HG02943 (cell line): ENCODE measurements around the gene STRADB.
"Not testable (repeated sequence)": the region's sequence is repeated elsewhere in the genome, so short reads cannot be mapped to it uniquely, and the experiment has no call there.

Source experiments
- ATAC-seq: cut with Tn5 transposase; IDR thresholded peaks from one replicate; pipeline ENCODE4 v1.9.1; 2021; ENCODE audit warnings: mild to moderate bottlenecking, low read depth, moderate library complexity; ENCODE audit not compliant: unreplicated experiment

Gene STRADB, protein sequence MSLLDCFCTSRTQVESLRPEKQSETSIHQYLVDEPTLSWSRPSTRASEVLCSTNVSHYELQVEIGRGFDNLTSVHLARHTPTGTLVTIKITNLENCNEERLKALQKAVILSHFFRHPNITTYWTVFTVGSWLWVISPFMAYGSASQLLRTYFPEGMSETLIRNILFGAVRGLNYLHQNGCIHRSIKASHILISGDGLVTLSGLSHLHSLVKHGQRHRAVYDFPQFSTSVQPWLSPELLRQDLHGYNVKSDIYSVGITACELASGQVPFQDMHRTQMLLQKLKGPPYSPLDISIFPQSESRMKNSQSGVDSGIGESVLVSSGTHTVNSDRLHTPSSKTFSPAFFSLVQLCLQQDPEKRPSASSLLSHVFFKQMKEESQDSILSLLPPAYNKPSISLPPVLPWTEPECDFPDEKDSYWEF

DNA sequence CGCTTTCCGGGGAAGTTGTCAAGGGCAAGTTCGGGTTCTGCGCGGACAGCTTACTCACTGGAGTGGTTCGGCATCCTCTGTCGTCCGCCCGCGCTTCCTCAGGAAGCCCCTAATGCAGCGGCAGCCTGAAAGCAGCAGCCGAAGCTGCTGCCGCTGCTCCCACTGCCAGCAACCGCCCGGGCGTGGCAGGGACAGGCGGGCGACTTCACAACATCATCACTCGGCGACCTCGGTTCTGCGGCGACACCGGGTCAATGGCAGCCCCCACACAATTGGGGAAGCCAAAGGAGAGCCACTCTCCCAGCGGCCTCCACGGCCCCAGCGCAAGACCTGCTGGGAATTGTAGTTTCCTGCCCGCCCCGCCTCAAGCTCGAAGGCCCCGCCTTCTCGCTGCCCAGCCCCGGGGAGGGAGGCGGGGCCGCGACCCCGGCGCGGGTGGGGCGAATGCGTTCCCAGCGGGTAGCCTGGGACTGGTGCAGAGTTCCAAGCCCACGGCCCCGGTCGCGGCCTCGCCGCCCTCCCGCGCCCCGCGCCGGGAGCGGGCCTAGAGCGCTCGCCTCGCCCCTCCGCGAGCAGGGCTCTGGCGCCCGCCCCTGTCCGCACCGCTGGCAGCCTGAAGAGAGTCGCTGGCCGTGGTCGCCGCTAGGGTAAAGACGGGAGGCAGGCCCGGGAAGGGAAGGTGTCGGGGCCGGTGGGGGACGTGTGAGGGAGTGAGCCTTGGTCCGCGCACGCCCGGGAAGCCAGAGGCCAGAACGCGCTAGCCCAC lies at the start of gene STRADB, which contains the start of gene TRAK2:
STRADB (plus strand) TSS at position 449 of the 766 bp plus-strand sequence. CDS start 3,101 bp downstream, outside the sequence.
TRAK2 (minus strand) TSS at position 167 of the 766 bp plus-strand sequence. CDS start 30,951 bp downstream, outside the sequence.
- peak; percentile 89 for ATAC-seq

DNA sequence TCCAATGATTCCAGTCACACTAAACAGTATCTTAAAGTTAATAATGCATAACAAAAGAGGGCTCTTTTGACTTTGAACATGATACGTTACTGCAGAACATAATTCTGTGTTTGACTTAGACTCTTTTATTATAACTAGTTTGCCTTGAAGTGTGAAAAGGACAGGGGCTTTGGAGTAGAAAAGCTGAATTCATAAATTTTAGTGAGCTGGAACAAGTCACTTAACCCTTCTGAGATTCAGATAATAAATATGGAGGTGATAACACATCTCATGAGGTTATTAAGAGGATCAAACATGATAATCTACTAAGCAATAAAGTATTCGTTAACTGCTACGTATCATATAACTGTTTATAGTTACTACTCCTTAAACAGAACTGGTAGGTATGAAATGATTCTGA lies 49.7 kb upstream of the STRADB start:
- no peak for ATAC-seq

DNA sequence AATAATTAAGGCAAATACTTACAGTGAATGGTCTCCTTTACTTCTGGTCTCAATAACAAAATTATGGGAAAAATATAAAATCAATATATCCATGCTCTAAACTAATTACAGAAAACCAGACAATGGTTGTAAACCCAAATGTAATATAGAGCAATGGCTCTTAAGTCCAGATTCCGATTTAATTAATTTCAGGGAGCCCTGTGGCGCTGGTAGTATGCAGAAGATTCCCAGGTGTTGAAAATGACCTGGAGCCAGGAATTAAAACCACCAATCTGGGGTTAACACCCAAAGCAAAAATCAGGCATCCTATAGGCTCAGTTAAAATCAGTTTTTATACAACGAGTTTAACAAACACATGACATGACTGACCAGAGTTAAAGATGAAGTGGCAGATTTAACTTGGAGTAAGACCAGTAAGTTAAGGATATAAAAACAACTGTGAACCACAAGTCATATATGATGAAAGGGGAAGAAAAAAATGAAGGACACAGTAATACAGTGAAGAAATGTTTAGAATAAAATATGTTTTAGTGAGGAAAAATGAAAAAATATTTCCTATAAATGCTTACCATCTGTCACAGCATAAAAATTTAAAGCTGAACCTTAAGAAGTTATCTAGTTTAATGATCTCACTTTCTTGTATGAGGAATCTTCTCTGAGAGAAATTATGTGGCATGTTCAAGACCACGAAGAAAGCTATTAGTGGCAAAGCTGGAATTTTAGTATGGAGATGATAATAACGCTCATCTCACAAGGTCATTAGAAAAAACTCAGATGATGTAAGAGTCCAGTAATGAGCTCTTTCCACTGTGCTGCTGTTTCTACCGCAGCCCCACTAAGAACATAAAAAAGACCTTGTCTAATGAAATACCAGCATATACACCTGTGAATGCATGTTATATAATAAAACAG lies 48.6 kb upstream of the STRADB start:
- no peak for ATAC-seq

DNA sequence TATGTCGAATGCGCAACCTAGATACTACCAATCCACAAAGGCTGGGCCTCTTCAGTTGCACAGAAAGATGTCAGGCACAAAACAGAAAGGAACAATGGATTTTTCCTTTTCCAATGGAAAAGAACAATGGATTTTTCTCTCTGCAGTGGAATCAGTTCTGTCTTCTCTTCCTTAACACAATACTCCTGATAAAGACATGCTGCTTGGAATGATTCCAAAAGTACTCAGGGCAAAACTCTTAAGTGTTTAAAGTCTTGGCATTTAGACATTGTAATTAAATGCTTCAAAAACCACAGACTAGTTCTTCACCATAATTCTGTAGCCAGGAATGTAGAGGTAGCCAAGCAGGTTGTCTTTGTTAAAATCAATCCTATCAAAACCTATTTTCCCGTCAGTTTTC lies 47.7 kb upstream of the STRADB start:
- ATAC-seq = no peak

DNA sequence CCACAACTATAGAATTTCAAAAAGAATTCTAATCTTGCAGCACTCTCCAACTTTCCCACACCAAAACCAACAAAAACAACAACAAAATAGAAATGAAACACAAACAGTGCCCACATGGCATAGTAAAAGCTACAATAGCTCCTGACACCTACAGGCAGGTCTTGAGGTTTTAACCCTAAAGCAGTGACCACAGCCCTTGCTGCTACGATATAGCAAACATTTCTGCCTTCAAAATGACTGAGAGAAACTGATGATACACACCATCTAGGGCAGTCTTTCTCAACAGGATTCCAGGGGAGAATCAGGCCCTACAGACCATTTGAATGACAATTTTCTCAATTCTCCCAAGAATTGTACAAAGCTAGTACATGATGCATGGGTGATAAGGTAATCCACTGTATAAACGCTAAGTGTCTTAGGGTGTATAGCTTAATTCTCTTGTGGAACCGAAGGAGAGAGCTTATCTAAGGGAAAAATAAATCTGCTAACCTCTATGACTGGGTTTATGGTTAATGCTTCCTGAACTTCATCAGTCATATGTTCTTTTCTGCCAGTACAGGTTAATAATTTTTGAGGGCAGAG lies 46.8 kb upstream of the STRADB start:
- no peak for ATAC-seq

DNA sequence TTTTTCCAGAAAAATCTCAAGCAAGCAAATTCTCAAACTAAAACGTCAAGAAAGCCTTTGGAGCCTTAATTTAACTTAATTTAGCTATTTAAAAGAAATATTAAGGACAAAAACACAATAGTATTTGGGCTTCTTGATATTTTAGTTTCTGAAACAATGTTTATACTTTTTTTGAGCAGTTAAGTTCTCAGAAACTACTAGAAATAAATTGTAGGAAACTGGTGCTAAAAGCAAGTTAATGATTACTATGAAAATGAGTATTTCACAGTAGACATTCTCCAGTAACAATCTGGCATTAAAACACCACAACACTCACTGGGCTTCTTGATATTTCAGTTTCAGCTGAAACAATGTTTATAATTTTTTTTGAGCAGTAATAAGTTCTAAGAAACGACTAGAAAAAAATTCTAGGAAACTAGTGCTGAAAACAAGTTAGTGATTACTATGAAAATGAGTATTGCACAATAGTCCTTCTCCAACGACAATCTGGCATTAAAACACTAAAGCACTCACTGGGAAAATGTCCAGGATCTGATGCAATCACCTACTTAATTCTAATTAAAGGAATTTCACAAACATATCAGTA lies 45.4 kb upstream of the STRADB start:
- ATAC-seq = no peak

DNA sequence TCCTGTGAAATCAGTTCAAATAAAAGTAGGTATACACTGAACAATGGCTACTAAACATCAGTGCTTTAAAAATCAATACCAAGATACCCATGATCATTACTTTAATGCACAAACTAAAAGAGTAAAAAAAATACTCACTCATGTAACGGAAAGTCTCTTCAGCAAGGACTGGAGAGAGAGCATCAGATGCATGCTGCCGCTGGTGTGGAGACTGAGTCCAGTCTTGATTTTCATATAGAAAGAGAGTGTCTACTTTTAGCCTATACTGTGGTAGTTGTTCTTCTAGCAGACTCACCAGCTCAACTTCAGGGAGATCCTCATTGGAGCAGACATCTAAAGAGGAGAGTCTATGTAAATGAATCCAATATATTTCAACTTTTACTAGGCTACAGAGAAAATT lies 44.3 kb upstream of the STRADB start:
- no peak for ATAC-seq

DNA sequence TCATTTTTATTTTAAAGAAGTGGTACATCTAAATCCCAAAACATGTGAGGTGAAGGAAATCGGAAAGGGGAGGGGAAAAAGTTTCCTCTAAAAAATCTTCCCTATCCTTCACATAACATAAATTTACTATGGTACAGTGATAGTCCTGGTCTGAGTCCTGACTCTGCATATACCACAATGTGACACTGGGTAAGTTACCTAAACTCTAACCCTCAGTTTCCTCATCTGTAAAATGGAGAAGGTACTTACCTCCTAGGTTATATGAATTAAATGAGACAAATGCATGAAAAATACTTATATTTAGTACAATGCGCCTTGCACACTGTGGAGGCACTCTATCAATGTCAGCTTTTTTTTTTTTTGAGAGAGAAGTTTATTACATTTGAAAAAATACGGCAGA lies 42.6 kb upstream of the STRADB start:
- no peak for ATAC-seq

DNA sequence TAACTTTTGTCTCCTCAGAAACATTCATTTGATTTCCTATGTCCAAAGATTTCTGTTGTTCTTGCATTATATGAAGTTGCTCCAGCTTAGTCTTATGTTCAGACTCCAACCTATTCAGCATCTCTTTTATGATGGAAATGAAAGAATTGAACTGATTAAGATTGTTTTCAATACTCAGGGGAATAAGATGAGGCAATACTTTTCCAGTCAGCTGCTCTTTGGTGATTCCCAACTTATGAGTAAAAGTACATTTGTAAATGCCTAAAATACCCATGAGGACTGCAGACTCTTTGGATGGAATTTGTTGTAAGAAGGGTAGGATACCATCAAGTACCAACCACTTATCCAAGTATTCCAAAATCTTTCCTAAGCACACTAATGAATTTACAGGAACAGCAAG lies 40.1 kb upstream of the STRADB start:
- no peak for ATAC-seq

DNA sequence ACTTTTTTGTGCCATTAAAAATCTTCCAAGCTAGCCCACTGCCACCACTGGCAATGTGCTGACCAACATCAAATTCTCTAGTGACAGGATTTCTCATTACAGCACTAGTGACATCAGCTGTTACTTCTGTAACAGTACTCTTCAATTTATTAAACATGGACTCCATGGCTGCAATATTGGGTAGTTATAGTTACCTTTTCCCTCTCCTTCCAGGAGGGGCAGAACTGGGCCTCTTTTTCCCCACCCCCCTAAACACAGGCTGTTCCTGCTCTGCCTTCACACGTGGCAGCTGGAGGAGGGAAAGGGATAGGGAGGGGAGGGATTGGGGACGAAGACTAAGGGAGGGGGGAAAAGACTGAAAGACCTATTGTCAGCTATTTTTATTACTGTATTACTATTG lies 38.4 kb upstream of the STRADB start:
- no peak for ATAC-seq

DNA sequence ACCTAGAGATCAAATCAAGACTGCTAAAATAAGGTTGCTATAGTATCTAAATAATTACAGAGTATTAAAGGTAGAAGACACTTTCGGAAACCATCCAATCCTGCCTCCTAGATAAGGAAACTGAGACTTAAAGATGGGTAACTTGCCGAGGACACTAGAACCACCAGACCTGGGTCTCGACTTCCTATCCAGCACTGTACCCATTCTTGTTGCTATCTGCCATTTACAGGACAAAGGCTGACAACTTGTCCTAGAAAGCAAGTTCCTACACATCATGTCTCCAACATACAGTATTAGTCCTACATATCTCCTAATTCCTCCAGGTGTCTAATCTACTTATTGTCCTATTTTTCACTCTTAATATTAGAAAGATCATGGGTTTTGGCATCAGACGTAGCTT lies 38.0 kb upstream of the STRADB start:
- no peak for ATAC-seq

DNA sequence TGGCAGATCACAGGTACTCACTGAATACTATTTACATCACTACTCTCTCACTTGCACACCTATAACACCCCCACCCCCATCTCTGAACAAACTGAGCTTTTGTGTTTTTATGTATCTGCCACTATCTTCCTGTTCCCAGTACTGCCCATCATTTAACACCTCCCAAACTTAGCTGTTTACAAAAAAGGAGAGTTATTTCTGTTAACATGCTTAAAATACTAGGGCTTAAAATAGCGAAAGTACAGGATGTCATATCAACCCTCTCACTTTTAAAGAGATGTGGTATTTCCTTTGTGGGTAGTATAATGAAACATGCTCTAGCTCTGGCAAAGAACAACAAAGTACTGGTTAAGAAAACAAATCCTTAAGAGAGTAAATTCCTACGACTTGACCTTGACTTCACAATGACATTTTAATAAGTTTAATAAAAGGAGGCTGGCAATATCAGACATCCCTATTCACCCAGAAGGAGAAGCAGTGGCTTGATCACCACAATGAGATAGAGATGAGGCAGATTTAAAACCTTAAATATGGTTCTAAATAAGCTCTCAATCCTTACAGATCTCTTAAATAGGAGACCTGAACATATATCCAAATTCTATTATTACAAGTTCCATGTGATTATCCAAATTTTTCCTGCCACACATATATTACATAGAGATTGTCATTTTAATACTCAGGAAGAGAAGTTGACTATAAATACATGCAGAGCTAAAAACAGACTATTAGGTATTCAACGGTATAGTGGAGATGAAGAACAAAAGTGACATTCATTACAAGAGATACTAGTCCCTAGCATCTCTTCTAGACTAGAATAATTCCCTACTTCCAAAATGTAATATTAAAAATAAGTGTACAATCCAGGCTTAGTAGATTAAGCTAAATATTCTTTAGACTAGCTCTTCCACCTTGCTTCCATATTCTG lies 37.2 kb upstream of the STRADB start:
- no peak for ATAC-seq

DNA sequence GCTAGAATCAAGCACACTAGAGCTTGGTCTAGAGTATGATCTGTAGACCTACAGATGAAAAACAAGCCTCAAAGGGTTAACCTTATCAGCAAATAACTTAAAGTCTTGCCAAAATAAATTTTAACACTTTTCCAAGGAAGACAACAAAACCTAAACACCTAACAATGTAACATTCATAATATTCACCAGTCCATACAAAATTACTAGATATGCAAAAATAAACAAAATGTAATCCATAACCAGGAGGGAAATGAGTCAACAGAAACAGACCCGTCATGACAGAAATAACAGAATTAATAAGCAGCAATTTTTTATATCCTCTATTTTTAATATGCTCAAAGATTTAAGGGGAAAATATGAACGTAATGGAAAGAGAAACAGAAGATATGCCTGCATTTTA lies 36.4 kb upstream of the STRADB start:
- no peak for ATAC-seq

DNA sequence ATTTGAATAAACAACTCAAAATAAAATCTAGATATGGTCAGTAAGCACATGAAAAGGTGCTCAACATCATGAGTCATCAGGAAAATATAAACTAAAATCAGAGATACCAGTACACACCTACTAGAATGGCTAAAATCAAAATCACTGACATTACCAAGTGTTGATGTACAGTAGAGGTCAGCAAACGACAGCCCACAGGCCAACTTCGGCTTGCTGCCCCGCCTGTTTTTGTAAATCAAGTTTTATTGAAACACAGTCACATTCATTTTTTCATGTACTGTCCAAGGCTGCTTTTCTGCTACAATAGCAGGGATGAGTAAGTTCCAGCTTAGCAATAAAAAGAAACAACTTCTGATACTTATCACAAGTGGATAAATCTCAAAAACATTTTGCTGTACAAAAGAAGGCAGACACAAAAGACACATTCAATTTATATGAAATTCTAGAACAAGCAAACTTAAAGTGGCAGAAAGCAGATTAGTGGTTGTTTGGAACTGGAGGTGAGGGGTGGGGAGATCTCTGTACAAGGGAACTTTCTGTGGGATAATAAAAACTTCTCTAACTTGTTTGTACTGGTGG lies 32.4 kb upstream of the STRADB start:
- ATAC-seq = no peak

DNA sequence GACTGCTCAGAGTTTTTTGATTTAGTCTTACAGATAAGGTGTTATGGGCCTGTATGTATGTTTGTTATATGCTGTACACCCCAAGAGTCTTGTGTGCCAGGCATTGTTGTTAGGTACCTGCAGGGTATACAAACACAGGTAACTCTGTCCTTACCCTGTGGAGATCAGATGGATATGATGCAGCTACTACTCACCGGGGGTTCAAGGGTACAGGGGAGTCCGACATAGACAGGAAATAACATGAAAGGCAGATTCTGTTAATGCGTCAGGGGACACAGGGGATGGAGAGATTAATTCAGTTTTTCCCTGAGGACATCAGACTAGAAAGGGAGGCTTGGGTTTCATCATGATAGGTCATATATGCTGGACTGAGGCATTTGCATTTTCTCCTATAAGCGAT lies 31.6 kb upstream of the STRADB start:
- ATAC-seq = no peak

DNA sequence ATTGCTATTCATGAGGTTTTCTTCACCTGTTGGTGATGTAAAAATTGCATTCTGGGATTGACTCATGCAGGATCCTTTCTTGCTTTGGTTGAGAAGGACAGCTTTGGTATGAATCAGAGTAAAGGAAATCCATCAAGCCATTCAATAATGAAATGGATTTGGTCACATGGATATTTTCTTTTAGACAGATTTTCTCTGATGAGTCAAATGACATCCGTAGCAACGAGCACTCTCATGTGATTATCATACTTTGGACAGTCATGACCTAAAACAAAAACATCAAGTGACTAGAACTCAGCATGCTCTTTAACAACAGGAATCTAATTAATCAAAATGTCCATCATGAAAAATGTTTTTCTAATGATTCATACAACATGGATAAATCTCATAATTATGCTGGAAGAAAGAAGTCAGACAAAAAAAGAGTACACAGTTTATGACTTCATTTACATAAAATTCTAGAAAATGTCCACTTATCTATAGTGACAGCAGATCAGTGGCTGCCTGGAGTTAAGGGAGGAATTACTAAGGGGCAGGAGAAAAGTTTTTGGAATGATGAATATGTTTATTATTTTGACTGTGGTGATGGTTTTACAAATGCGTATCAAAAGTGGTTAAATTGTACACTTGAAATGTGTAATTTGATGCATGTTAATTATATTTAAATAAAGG lies 31.0 kb upstream of the STRADB start:
- no peak for ATAC-seq

DNA sequence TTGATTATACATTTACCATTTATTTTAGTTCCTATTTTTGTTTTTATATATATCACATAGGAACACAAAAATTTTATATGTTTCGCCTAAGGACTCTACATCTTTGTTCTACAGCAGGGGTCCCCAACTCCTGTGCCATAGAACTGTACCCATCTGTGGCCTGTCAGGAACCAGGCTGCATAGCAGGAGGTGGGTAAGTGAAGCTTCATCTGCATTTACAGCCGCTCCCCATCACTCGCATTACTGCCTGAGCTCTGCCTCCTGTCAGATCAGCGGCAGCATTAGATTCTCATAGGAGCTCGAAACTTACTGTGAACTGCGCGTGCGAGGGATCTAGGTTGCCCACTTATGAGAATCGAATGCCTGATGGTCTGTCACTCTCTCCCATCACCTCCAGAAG lies 25.6 kb upstream of the STRADB start:
- no peak for ATAC-seq

DNA sequence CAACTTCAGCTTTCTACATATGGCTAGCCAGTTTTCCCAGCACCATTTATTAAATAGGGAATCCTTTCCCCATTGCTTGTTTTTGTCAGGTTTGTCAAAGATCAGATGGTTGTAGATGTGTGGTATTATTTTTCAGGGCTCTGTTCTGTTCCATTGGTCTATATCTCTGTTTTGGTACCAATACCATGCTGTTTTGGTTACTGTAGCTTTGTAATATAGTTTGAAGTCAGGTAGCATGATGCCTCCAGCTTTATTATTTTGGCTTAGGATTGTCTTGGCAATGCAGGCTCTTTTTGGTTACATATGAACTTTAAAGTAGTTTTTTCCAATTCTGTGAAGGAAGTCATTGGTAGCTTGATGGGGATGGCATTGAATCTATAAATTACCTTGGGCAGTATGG lies 23.2 kb upstream of the STRADB start:
- not testable (repeated sequence) for ATAC-seq
